K562 (cell line): Measurements from ENCODE around the gene MXI1. TPM values are rescaled to one million over a fixed set of nuclear protein-coding genes. Genes with fewer than 3 reads are reported as not detected.

Experiments
- CBX3 ChIP-seq, 2 experiments: IDR thresholded peaks; 1 replicate in 1 of 2; 2 replicates in 1 of 2; pipeline ENCODE4 v1.6.1; 2012; ENCODE audit warnings: inconsistent platforms in 2 of 2, low read length in 2 of 2, borderline replicate concordance in 1 of 2, control low read depth in 1 of 2
- NR4A1 ChIP-seq, 2 experiments: fragments of 250-450 bp in 1 of 2; fragments of 450-650 bp in 1 of 2; sonication (Bioruptor Pico) in 1 of 2; IDR thresholded peaks; 2 replicates each; pipeline versions ENCODE4 v1.4.0 to v1.6.1; 2016 to 2020; ENCODE audit warnings: mild to moderate bottlenecking in 2 of 2, missing compliant biosample characterization in 1 of 2, missing genetic modification characterization in 1 of 2, moderate library complexity in 1 of 2
- PRPF4 ChIP-seq: fragments of 200-400 bp; formaldehyde crosslinking; IDR thresholded peaks from one replicate; pipeline ENCODE4 v1.6.1; 2017; ENCODE audit warnings: low read length, low read depth, mild to moderate bottlenecking; ENCODE audit not compliant: insufficient read depth, poor library complexity, severe bottlenecking
- SIX5 ChIP-seq, 2 experiments: IDR thresholded peaks; 2 replicates each; pipeline ENCODE4 v1.6.1; 2011; ENCODE audit warnings: low read length in 2 of 2, borderline replicate concordance in 1 of 2, low read depth in 1 of 2, mild to moderate bottlenecking in 1 of 2, moderate library complexity in 1 of 2; ENCODE audit not compliant: insufficient read depth in 1 of 2
- TSC22D4 ChIP-seq: fragments of 450-650 bp; IDR thresholded peaks from 2 replicates; pipeline ENCODE4 v1.6.1; 2016; ENCODE audit warnings: missing genetic modification characterization, missing biosample characterization, control low read depth
- ZFP36 ChIP-seq: fragments of 150-350 bp; IDR thresholded peaks from 2 replicates; pipeline ENCODE4 v1.6.1; 2018; ENCODE audit warnings: low read length, low read depth; ENCODE audit not compliant: partially characterized antibody
- ZNF165 ChIP-seq: fragments of 250-450 bp; sonication (Bioruptor Pico); IDR thresholded peaks from 2 replicates; pipeline ENCODE4 v1.4.0; 2020; ENCODE audit warnings: borderline replicate concordance
- ZSCAN29 ChIP-seq: fragments of 450-650 bp; IDR thresholded peaks from 2 replicates; pipeline ENCODE4 v1.6.1; 2017
- polyA plus RNA-seq, 8 experiments: library from polyadenylated mRNA; depleted of rRNA in 4 of 8; stranded (reverse) in 5 of 8; unstranded in 3 of 8; fragments of >200 nt; fragmentation: Nextera tagmentation in 2 of 8; fragmentation: Illumina TruSeq in 1 of 8; extraction: Ambion mirVana in 2 of 8; extraction: Trizol in 1 of 8; gene quantifications; 2 replicates each; pipeline versions ENCODE4 v1.2.1 to v1.2.3, GENCODE V29; 2011 to 2014; ENCODE audit warnings: inconsistent platforms in 1 of 8, missing spikeins in 1 of 8
- total RNA-seq, 7 experiments: library from RNA; depleted of rRNA in 6 of 7; stranded (reverse); fragments of >200 nt in 6 of 7; fragmentation: Illumina TruSeq in 2 of 7; extraction: Trizol in 2 of 7; gene quantifications; 2 replicates each; pipeline versions ENCODE4 v1.2.1 to v1.2.3, GENCODE V29; 2011 to 2021; ENCODE audit warnings: low replicate concordance in 1 of 7
- TF ChIP-seq, protein P1 (sequence below), 2 experiments: fragments of 200-800 bp in 1 of 2; sonication (Bioruptor generic) in 1 of 2; sonication (generic) in 1 of 2; formaldehyde crosslinking in 1 of 2; IDR thresholded peaks in 1 of 2; conservative IDR thresholded peaks in 1 of 2; 2 replicates each; pipeline versions ENCODE4 v1.5.0 to v1.6.1; 2016 to 2020; ENCODE audit warnings: missing compliant biosample characterization in 1 of 2, missing genetic modification characterization in 1 of 2, missing genetic modification reagents in 1 of 2
- TF ChIP-seq, protein P2 (sequence below): sonication (generic); formaldehyde crosslinking; IDR thresholded peaks from 2 replicates; pipeline ENCODE4 v1.8.1; 2022; ENCODE audit warnings: missing genetic modification reagents
- TF ChIP-seq, protein P3 (sequence below): fragments of 450-650 bp; IDR thresholded peaks from 2 replicates; pipeline ENCODE4 v1.6.1; 2016; ENCODE audit warnings: borderline replicate concordance
- TF ChIP-seq, protein P4 (sequence below): fragments of 450-650 bp; formaldehyde crosslinking; IDR thresholded peaks from 2 replicates; pipeline ENCODE4 v1.4.0; 2022; ENCODE audit warnings: missing genetic modification characterization
- TF ChIP-seq, protein P5 (sequence below): IDR thresholded peaks from 2 replicates; pipeline ENCODE4 v1.6.1; 2012; ENCODE audit warnings: low read depth, low read length, improper control_type of control experiment, borderline replicate concordance
- TF ChIP-seq, protein P6 (sequence below): fragments of 450-650 bp; formaldehyde crosslinking; IDR thresholded peaks from 2 replicates; pipeline ENCODE4 v1.4.0; 2020; ENCODE audit warnings: mild to moderate bottlenecking, mixed read lengths

The MXI1 gene
- total and polyA plus RNA-seq, 9 of the 15 experiments (the other 6 are each of a cell fraction or from before 2014, with no cell fraction given) = 9.1 to 23.7 (median 14.8) TPM

DNA sequence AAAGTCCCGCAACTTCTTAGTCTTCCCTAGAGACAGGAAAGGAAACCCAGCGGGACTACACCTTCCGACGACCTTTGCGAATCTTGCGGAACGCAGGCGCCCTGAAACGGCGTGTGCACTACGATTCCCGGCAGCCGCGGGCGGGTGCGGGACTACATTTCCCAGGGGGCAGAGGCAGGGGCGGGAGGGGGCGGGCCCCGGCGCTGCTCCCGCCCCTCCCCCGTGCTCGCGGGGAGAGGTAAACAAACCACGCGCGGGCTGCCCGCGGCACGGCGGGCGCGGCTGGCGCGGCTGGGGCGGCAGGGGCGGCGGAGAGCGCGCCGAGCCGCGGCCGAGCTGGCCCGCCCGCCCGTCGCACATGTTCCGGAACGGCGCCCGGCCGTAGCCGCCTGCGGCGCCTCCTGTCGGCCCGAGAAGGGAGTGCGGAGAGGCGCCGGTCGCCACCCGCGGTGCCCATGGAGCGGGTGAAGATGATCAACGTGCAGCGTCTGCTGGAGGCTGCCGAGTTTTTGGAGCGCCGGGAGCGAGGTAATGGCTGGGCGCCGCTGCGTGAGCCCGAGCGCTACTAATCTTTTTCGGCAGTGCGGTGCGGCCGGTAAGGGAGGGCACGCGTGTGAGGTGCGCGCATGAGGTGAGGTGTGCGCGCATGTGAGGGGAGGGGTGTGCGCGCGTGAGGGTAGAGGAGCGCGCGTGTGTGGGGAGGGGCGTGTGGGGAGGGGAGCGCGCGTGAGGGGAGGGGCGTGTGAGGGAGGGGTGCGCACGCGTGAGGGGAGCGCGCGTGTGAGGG is 18.5 kb downstream of the MXI1 start (continued):
- TF ChIP-seq, protein P1, sequence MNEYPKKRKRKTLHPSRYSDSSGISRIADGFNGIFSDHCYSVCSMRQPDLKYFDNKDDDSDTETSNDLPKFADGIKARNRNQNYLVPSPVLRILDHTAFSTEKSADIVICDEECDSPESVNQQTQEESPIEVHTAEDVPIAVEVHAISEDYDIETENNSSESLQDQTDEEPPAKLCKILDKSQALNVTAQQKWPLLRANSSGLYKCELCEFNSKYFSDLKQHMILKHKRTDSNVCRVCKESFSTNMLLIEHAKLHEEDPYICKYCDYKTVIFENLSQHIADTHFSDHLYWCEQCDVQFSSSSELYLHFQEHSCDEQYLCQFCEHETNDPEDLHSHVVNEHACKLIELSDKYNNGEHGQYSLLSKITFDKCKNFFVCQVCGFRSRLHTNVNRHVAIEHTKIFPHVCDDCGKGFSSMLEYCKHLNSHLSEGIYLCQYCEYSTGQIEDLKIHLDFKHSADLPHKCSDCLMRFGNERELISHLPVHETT (CRISPR knock-in tag; conservative IDR thresholded peaks at IDR 0.05 in 1 of 2, IDR thresholded peaks at IDR 0.05 in 1 of 2) = peak in 1 of 2 experiments; percentile 79; a peak in 2 of 4 replicates
- TF ChIP-seq, protein P2, sequence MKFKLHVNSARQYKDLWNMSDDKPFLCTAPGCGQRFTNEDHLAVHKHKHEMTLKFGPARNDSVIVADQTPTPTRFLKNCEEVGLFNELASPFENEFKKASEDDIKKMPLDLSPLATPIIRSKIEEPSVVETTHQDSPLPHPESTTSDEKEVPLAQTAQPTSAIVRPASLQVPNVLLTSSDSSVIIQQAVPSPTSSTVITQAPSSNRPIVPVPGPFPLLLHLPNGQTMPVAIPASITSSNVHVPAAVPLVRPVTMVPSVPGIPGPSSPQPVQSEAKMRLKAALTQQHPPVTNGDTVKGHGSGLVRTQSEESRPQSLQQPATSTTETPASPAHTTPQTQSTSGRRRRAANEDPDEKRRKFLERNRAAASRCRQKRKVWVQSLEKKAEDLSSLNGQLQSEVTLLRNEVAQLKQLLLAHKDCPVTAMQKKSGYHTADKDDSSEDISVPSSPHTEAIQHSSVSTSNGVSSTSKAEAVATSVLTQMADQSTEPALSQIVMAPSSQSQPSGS (CRISPR knock-in tag) = no peak
- TF ChIP-seq ZSCAN29 = no peak
- TF ChIP-seq, protein P3, sequence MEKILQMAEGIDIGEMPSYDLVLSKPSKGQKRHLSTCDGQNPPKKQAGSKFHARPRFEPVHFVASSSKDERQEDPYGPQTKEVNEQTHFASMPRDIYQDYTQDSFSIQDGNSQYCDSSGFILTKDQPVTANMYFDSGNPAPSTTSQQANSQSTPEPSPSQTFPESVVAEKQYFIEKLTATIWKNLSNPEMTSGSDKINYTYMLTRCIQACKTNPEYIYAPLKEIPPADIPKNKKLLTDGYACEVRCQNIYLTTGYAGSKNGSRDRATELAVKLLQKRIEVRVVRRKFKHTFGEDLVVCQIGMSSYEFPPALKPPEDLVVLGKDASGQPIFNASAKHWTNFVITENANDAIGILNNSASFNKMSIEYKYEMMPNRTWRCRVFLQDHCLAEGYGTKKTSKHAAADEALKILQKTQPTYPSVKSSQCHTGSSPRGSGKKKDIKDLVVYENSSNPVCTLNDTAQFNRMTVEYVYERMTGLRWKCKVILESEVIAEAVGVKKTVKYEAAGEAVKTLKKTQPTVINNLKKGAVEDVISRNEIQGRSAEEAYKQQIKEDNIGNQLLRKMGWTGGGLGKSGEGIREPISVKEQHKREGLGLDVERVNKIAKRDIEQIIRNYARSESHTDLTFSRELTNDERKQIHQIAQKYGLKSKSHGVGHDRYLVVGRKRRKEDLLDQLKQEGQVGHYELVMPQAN = peak; percentile 68; the same call in 1 of the 2 replicates
- TF ChIP-seq, protein P4, sequence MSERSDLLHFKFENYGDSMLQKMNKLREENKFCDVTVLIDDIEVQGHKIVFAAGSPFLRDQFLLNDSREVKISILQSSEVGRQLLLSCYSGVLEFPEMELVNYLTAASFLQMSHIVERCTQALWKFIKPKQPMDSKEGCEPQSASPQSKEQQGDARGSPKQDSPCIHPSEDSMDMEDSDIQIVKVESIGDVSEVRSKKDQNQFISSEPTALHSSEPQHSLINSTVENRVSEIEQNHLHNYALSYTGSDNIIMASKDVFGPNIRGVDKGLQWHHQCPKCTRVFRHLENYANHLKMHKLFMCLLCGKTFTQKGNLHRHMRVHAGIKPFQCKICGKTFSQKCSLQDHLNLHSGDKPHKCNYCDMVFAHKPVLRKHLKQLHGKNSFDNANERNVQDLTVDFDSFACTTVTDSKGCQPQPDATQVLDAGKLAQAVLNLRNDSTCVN (CRISPR knock-in tag) = no peak
- TF ChIP-seq, protein P5, sequence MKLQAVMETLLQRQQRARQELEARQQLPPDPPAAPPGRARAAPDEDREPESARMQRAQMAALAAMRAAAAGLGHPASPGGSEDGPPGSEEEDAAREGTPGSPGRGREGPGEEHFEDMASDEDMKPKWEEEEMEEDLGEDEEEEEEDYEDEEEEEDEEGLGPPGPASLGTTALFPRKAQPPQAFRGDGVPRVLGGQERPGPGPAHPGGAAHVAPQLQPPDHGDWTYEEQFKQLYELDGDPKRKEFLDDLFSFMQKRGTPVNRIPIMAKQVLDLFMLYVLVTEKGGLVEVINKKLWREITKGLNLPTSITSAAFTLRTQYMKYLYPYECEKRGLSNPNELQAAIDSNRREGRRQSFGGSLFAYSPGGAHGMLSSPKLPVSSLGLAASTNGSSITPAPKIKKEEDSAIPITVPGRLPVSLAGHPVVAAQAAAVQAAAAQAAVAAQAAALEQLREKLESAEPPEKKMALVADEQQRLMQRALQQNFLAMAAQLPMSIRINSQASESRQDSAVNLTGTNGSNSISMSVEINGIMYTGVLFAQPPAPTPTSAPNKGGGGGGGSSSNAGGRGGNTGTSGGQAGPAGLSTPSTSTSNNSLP = no peak
- 0 out of 2 replicates have a peak, but pooled peaks have one; percentile 21 for TF ChIP-seq NR4A1 (CRISPR knock-in tag; IDR thresholded peaks at IDR 0.05)
- TF ChIP-seq NR4A1 (tag; IDR thresholded peaks at IDR 0.05) = 0 out of 2 replicates have a peak, but pooled peaks have one; percentile 43
- TF ChIP-seq, protein P6, sequence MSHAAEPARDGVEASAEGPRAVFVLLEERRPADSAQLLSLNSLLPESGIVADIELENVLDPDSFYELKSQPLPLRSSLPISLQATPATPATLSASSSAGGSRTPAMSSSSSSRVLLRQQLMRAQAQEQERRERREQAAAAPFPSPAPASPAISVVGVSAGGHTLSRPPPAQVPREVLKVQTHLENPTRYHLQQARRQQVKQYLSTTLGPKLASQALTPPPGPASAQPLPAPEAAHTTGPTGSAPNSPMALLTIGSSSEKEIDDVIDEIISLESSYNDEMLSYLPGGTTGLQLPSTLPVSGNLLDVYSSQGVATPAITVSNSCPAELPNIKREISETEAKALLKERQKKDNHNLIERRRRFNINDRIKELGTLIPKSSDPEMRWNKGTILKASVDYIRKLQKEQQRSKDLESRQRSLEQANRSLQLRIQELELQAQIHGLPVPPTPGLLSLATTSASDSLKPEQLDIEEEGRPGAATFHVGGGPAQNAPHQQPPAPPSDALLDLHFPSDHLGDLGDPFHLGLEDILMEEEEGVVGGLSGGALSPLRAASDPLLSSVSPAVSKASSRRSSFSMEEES = no peak
- no peak for TF ChIP-seq ZFP36
- no peak for TF ChIP-seq TSC22D4 (tag)
- TF ChIP-seq SIX5 (IDR thresholded peaks at IDR 0.05; ENCODE audit: borderline replicate concordance in 1 of 2, insufficient read depth in 1 of 2, low read depth in 1 of 2, low read length in 2 of 2) = peak; percentile 86 to 95
- no peak for TF ChIP-seq CBX3 (IDR thresholded peaks at IDR 0.05; ENCODE audit: borderline replicate concordance in 1 of 2, low read length in 2 of 2)
- no peak for TF ChIP-seq ZNF165
- TF ChIP-seq PRPF4 = no peak
